ENCODE measurements around the gene SH3RF1.
"Not testable (repeated sequence)": the region's sequence is repeated elsewhere in the genome, so short reads cannot be mapped to it uniquely, and the experiment has no call there.

Gene SH3RF1

GRCh38 chr4:169200361-169201030 lies 70.3 kb downstream of the SH3RF1 start:
- no peak for DNase-seq (ENCODE audit: low read depth in 2 of 2)

GRCh38 chr4:169199184-169199583 lies 71.6 kb downstream of the SH3RF1 start:
- DNase-seq (ENCODE audit: low read depth in 2 of 2), result no peak

GRCh38 chr4:169198167-169198566 lies 72.6 kb downstream of the SH3RF1 start:
- no peak for DNase-seq (ENCODE audit: low read depth in 2 of 2)

- not testable (repeated sequence) for DNase-seq (ENCODE audit: low read depth in 2 of 2)
Observed at GRCh38 chr4:169197206-169197605, 73.5 kb downstream of the SH3RF1 start.

- no peak for DNase-seq (ENCODE audit: low read depth in 2 of 2)
Observed at GRCh38 chr4:169195032-169195431, 75.7 kb downstream of the SH3RF1 start.

DNA sequence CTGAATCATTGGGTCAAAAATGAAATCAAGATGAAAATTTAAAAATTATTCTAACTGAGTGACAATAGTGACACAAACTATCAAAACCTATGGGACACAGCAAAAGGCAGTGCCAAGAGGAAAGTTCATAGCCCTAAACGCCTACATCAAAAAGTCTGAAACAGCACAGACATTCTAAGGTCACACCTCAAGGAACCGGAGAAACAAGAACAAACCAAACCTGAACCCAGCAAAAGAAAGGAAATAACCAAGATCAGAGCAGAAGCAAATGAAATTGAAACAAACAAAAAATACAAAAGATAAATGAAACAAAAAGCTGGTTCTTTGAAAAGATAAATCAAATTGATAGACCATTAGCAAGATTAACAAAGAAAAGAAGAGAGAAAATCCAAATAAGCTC lies 80.8 kb downstream of the SH3RF1 start:
- not testable (repeated sequence) for DNase-seq (ENCODE audit: low read depth in 2 of 2)

DNA sequence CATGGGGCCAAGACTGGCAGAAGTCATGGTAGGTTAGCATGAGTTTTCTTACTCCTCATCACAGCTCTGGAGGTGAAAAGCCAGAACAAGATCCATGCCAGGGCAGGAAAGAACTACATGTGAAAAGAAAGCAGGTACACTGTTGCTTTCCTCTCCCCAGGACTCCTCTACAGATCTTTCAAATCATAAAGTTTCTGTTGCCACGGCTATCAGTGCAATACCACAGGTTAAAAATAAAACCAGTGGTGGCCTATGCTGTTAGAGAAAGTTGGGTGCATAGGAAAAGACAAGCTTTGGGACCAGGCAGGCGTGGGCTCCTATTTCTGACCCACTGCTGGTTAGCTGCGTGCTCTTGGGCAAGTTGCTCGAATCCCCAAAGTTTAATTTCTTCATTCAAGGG lies 81.4 kb downstream of the SH3RF1 start:
- no peak for DNase-seq (ENCODE audit: low read depth in 2 of 2)

DNA sequence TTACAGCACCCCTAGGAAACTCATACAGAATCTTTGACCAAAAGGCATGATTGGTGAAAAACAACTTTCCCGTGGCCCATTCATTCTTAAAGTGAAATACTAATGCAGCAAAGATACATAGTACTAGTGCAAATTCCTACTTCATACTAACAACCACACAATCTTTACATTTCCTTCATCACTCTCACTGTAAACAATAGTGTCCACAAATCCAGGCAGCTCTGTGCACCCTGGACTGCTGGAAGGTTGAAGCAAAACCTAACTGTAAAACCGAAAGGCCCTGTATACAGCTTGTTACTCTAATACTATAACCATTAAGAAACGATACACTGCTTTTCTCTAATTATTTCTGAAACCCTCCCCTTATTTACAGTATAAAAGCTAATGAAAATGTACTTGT lies 82.6 kb downstream of the SH3RF1 start:
- DNase-seq (ENCODE audit: low read depth in 2 of 2), result no peak

DNA sequence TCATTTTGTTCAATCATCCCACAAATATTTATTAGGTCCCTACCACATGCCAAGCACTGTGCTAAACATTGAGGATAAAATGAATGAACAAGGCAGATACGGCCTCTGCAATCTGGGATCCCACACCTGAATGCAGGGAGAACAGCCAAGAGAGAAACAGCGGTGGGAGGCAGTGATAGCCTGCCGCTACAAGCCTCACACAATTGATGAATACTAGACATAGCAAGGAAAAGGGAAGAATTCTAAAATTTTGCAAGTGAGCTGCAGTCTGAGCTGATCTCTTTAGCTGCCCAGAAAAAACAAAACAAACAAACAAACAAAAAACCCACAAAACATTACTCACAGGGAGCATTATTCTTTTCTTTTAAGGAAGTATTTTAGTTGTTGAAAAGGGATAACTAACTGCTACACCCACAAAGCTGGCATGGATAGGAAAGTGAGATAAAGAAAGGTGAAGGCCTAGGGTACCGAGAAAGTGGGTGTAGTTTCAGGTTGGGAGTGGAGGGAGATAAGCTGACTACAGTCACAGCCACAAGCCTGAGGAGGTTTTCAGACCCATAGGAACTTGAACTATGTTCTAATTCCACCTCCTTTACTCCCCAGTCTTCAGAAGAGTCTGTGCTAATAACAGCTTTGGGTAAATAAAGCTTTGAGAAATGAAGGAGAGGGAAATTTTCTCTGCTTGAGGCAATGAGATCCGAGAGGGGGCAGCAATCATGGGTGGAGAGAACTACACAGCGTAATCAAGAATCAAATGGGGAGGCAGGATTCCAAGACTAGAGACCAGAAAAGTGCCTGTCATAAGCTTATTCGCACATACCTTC lies 85.4 kb downstream of the SH3RF1 start:
- no peak for DNase-seq (ENCODE audit: low read depth in 2 of 2)

- DNase-seq (ENCODE audit: low read depth in 2 of 2), result no peak
Observed at GRCh38 chr4:169184686-169185085, 86.1 kb downstream of the SH3RF1 start.

DNA sequence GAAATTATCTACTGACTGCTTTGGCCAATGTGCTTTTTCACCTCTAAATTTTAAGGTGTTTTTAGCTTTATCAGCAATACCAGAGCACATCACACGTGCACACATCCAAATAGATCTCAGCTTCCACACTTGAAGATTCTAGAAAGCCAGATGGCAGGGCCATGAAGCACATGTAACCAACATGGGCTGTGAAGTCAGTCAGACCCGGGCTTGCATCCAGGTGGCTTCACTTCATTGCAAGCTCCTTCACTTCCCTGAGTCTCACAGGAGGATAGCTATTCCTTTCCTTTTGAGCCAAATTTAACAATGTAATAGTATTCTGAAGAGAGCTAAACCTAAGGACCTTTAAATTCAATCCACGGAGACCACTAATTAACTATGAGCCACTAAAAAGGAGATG lies 86.5 kb downstream of the SH3RF1 start:
- DNase-seq (ENCODE audit: low read depth in 2 of 2), result no peak

- DNase-seq (ENCODE audit: low read depth in 2 of 2), result no peak
Observed at GRCh38 chr4:169183581-169183980, 87.2 kb downstream of the SH3RF1 start.

DNA sequence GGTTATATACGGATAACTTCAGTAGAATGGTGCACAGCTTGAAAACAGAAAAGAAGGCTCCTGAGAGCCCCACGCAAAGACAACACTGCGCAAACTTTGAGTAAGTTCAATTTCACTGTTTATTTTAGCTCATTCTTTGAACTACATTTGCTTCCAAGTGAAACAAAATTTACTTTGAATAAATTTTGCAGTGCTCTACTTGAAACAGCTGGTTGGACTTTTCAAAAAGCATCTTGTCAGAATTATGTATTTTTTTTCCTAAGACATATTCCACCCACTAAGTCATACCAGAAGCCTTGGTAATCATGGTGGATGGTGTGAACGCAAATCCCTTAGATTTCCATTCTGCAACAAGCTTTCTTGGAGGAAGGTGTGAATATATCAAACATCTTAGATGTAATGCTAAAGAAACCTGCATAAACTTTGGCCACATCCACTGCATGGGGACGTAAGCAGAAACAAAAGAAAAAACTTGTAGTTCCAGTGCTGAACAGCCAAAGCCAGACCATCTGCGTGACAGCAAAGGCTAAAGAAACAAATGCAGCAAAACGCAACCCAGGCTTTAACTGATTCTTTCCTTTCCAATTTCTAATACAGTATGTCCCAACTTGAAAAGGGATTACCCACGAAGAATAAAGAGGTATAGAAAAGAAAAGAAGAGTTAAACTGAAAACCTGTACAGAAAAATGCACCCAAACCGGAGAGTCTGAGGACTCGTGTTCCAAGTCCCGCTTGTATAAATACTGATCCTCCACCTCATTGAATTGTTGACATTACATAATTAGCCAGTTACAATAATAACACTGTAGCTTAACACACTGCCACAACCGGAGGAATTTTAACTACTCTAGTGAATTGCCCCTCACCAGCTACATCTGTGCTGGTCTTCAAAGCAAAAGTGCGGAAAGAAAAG lies 90.9 kb downstream of the SH3RF1 start:
- no peak for DNase-seq (ENCODE audit: low read depth in 2 of 2)

DNA sequence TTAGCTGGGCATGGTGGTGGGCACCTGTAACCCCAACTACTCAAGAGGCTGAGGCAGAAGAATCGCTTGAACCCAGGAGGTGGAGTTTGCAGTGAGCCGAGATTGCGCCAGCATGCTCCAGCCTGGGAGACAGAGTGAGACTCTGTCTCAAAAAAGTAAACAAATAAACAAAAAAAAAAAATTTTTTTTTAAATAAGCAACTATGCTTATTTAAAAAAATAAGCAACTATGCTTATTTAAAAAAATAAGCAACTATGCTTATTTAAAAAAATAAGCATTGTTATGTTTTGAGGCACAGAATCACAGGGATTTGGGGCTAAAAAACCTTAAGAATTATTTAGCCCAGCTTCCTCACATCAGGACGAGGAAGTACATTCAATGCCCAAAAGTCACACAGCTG lies 92.7 kb downstream of the SH3RF1 start:
- not testable (repeated sequence) for DNase-seq (ENCODE audit: low read depth in 2 of 2)

DNA sequence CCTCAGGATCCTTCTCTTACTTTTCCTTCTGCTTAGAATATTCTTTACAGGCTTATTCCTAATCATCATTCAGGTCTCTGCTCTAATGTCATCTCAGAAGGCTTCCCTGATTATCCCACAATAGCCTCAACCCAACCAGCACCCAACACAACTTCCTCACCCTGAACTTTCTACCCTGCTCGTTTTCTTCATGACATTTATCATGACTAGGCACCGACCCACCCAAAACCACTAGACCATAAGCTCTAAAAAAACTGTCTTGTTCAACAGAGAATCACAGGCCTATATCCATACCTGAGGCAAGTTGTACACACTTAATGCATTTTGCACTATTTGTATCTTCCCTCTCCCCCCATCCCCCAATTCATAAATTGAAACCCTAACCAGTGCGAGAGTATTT lies 95.3 kb downstream of the SH3RF1 start:
- DNase-seq (ENCODE audit: low read depth in 2 of 2), result no peak

DNA sequence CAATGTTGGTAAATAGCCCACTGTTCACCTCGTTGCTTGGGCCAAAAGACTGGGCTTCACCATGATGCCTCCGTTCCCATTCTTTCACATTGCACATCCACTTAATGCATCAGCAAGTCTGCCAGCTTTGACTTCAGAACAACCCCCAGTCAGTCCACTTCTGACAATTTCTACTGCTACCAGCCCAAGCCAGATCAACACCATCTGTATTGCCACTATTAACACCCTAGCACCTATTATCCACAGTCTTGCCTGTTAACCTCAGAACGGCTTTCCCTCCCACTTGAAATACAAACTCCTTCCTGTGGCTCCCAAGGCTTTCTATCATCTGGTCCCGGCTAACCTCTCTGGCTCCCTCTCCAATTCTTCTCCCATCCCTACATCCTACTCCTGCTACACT lies 95.7 kb downstream of the SH3RF1 start:
- DNase-seq (ENCODE audit: low read depth in 2 of 2), result no peak

DNA sequence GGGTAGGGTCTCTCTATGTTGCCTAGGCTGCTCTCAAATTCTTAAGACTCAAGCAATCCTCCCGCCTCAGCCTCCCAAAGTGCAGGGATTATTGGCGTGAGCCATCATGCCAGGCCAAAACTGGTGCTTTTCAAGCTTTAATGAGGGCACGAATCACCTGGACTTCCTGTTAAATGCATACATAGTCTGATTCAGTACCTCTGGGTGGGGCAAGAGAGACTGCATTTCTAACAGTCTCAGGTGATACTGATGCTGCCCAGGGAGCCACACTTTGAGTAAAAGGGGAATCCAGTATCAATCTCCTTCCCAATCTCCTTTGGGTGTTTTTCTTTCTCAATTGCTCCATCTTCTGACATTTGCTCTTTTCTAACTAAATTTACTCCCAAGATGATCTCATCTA lies 96.5 kb downstream of the SH3RF1 start:
- DNase-seq (ENCODE audit: low read depth in 2 of 2), result no peak

GRCh38 chr4:169167957-169168858 lies 102.5 kb downstream of the SH3RF1 start:
- DNase-seq (ENCODE audit: low read depth in 2 of 2), result no peak

GRCh38 chr4:169164669-169165415 lies 105.9 kb downstream of the SH3RF1 start:
- DNase-seq (ENCODE audit: low read depth in 2 of 2), result no peak

DNA sequence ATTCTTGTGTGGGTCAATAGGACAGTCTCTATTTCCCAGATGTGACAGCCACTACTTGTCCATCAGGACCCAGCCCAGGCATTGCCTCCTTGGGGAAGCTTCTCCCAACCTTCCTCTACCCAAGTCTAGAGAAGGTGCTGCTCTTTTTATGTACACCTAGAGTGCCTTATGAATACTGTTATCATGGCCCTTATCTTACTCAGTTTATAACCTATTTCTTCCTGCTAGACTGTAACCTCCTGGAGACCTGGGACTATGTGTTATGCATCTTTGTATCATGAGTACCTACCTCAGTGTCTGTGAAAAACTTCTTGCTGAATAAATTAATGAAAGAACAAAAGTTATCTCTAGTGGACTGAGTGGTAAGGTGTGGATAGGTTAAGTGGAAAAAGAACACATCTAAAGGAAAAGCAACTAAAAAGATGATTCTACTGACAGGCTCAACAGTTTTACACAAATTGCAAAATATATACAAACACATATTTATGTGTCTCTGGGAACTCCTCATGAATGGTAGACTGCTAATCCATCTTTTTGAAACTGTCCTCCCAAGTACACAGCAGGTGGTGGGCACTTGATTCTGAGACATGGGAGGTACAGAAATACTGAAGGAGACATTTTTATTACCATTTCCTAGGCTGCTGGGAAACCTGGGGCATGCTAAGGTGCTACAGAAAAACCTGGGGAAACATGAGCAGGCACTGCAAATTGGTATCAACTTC lies 106.6 kb downstream of the SH3RF1 start:
- DNase-seq (ENCODE audit: low read depth in 2 of 2), result no peak

All from activated CD8-positive, alpha-beta memory T cell treated with anti-CD3 and anti-CD28 coated beads for 4 hours (primary cell).